Endothelial cell of umbilical vein (primary cell): ENCODE results near the gene NOL8. TPM values are rescaled to one million over a fixed set of nuclear protein-coding genes. Genes with fewer than 3 reads are reported as not detected.

Source experiments
- BruUV-seq: library from RNA; stranded (reverse); fragments of 400-500 nt; replicated peaks from 2 replicates; lab custom pipeline; 2021; lab: Mats Ljungman, UMichigan
- CTCF ChIA-PET: fragments of 300-600, 350-600 bp; sonication (Branson Sonifier 250); formaldehyde crosslinking; loops from one replicate; lab custom pipeline; 2021; ENCODE audit warnings: antibody characterized with exemption, inconsistent platforms; lab: Charles Lee
- POLR2A ChIA-PET: fragments of 300-600, 350-600 bp; sonication (Branson Sonifier 250); formaldehyde crosslinking; loops from one replicate; lab custom pipeline; 2021; ENCODE audit warnings: antibody characterized with exemption, inconsistent platforms; lab: Charles Lee
- DNase-seq: peaks from one replicate; pipeline ENCODE4 v3.0.0-alpha.2; 2011; ENCODE audit warnings: low read depth, low spot score
- FAIRE-seq: peaks from 2 replicates; lab custom pipeline; 2011; peaks lifted over from hg19 to GRCh38; lab: Jason Lieb, UNC
- H2AFZ ChIP-seq: 2 replicates; pipeline ENCODE4 v1.6.0; 2012; ENCODE audit warnings: low read depth, low read length, control low read depth, inconsistent platforms
- H3K27ac ChIP-seq: 2 replicates; pipeline ENCODE4 v1.5.1; 2011; ENCODE audit warnings: low read depth, mild to moderate bottlenecking, control low read depth, low read length, moderate library complexity; ENCODE audit not compliant: insufficient read depth
- H3K27me3 ChIP-seq, 2 experiments: 2 replicates each; pipeline versions ENCODE4 v1.6.0 to v1.6.1; 2011; ENCODE audit warnings: low read length in 2 of 2, mixed read lengths in 1 of 2; ENCODE audit not compliant: control insufficient read depth in 2 of 2, insufficient read depth in 2 of 2
- H3K36me3 ChIP-seq, 2 experiments: 2 replicates in 1 of 2; 3 replicates in 1 of 2; pipeline ENCODE4 v1.5.1; 2011; ENCODE audit warnings: low read length in 2 of 2, mild to moderate bottlenecking in 1 of 2, moderate library complexity in 1 of 2; ENCODE audit not compliant: control insufficient read depth in 2 of 2, insufficient read depth in 2 of 2; ENCODE audit errors: extremely low read depth in 1 of 2
- H3K4me1 ChIP-seq: 3 replicates; pipeline ENCODE4 v1.5.1; 2011; ENCODE audit warnings: mild to moderate bottlenecking, low read length; ENCODE audit not compliant: control insufficient read depth, insufficient read depth; ENCODE audit errors: extremely low read depth
- H3K4me2 ChIP-seq: 2 replicates; pipeline ENCODE4 v1.6.1; 2011; ENCODE audit warnings: low read length, control low read depth, mixed read lengths; ENCODE audit not compliant: insufficient read depth
- H3K4me3 ChIP-seq, 3 experiments: fragments of 200-600 bp in 1 of 3; sonication (generic), shearing (Covaris generic) in 1 of 3; replicated peaks in 1 of 3; 2 replicates each; pipeline ENCODE4 v1.5.1; 2011 to 2016; ENCODE audit warnings: control low read depth in 3 of 3, low read length in 3 of 3, mild to moderate bottlenecking in 2 of 3, inconsistent platforms in 1 of 3, low read depth in 1 of 3, moderate library complexity in 1 of 3; ENCODE audit not compliant: insufficient read depth in 1 of 3
- H3K79me2 ChIP-seq: 2 replicates; pipeline ENCODE4 v1.6.0; 2012; ENCODE audit warnings: low read length, inconsistent platforms; ENCODE audit not compliant: control insufficient read depth, insufficient read depth
- H3K9ac ChIP-seq: replicated peaks from 2 replicates; pipeline ENCODE3; 2011; ENCODE audit warnings: low read length, control low read depth; ENCODE audit not compliant: insufficient read depth; ENCODE audit errors: extremely low read depth
- H3K9me1 ChIP-seq: replicated peaks from 3 replicates; pipeline ENCODE4 v1.6.0; 2011; ENCODE audit warnings: mild to moderate bottlenecking, low read length; ENCODE audit not compliant: control insufficient read depth, insufficient read depth; ENCODE audit errors: extremely low read depth
- H3K9me3 ChIP-seq: replicated peaks from 2 replicates; pipeline ENCODE4 v1.5.1; 2012; ENCODE audit warnings: low read length, inconsistent platforms; ENCODE audit not compliant: control insufficient read depth, insufficient read depth
- H4K20me1 ChIP-seq: replicated peaks from 2 replicates; pipeline ENCODE3; 2011; ENCODE audit warnings: mild to moderate bottlenecking, low read length; ENCODE audit not compliant: control insufficient read depth, insufficient read depth; ENCODE audit errors: extremely low read depth
- CTCF ChIP-seq, 2 donors: IDR thresholded peaks; 1 replicate in 1 of 2; 2 replicates in 1 of 2; pipeline ENCODE4 v1.5.1; 2011; ENCODE audit warnings: low read length in 2 of 2, mild to moderate bottlenecking in 2 of 2, moderate library complexity in 2 of 2, control low read depth in 1 of 2, inconsistent platforms in 1 of 2, low read depth in 1 of 2; ENCODE audit not compliant: insufficient read depth in 1 of 2; ENCODE audit errors: extremely low read depth in 1 of 2
- EZH2 ChIP-seq: IDR thresholded peaks from 2 replicates; pipeline ENCODE4 v1.6.1; 2012; ENCODE audit warnings: borderline replicate concordance, low read depth, mild to moderate bottlenecking, moderate library complexity, low read length, inconsistent platforms; ENCODE audit not compliant: severe bottlenecking
- FOS ChIP-seq: IDR thresholded peaks from 2 replicates; pipeline ENCODE4 v1.6.1; 2011; ENCODE audit warnings: mild to moderate bottlenecking, low read length, moderate library complexity, borderline replicate concordance; ENCODE audit not compliant: insufficient read depth
- GATA2 ChIP-seq: IDR thresholded peaks from 2 replicates; pipeline ENCODE4 v1.7.0; 2011; ENCODE audit warnings: low read depth, mild to moderate bottlenecking, moderate library complexity, mixed read lengths, low read length; ENCODE audit not compliant: insufficient read length, insufficient read depth
- JUN ChIP-seq: IDR thresholded peaks from 2 replicates; pipeline ENCODE4 v1.6.1; 2011; ENCODE audit warnings: borderline replicate concordance, low read depth; ENCODE audit not compliant: insufficient read length, insufficient read depth
- MAX ChIP-seq: IDR thresholded peaks from 2 replicates; pipeline ENCODE4 v1.6.1; 2011; ENCODE audit not compliant: insufficient read depth, insufficient read length
- MYC ChIP-seq: IDR thresholded peaks from one replicate; pipeline ENCODE4 v1.6.1; 2011; ENCODE audit warnings: mild to moderate bottlenecking, low read depth, low read length
- POLR2A ChIP-seq: IDR thresholded peaks from 2 replicates; pipeline ENCODE4 v1.6.1; 2012; ENCODE audit warnings: low read depth, mild to moderate bottlenecking, control low read depth, low read length
- POLR2AphosphoS5 ChIP-seq: IDR thresholded peaks from 2 replicates; pipeline ENCODE4 v1.6.1; 2012; ENCODE audit warnings: low read depth, mild to moderate bottlenecking, control low read depth, low read length, moderate library complexity; ENCODE audit not compliant: insufficient read depth
- dilution Hi-C: fragments of 300-500 bp; cut with MboI; formaldehyde crosslinking; loops from one replicate; pipeline ENCODE4 v1.15.0; 2019; ENCODE audit warnings: low sequenced_read_pairs; ENCODE audit not compliant: extremely low pct_ligation_motif_present
- intact Hi-C: fragments of 100-400 bp; cut with micrococcal nuclease; formaldehyde crosslinking; loops from one replicate; pipeline ENCODE4 v1.10.0; 2022
- polyA plus RNA-seq, 4 experiments: library from polyadenylated mRNA; depleted of rRNA in 3 of 4; stranded (reverse) in 3 of 4; unstranded in 1 of 4; fragments of >200 nt; gene quantifications; 2 replicates each; pipeline versions ENCODE4 v1.2.1 to v1.2.3, GENCODE V29; 2011 to 2012; ENCODE audit warnings: missing spikeins in 1 of 4
- total RNA-seq: library from RNA; stranded (reverse); gene quantifications from 2 replicates; pipeline ENCODE4 v1.2.3, GENCODE V29; 2021

Gene NOL8
- total and polyA plus RNA-seq, 2 donors (not counting 3 experiments of a cell fraction or from before 2014, with no cell fraction given): 5.6 to 41.6 TPM

DNA sequence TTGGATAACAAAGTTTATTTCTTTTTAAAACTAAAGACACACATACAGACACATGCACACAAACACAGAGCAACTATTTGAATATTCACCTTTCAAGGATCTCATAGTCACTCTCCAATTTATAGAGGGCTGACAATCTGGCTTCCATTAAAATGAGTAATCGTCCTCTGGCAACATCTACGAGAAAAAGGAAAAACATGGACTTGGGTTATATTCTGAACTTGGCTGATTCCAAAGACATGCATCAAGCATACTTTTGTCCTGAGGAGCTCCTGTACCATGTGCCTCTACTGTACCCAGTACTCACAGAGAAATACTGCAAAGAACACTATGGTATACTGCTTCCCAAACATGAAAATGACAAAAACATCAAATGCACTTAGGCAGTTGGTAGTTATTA lies 47.0 kb downstream of the NOL8 start:
- H3K79me2 ChIP-seq: peaks cover 1% of the 10 kb centered on the region
- H3K4me1 ChIP-seq: no peaks in the 10 kb centered on the region
- H3K9me3 ChIP-seq: no peaks in the 10 kb centered on the region
- H3K4me3 ChIP-seq: no peak overlapping the region
- H3K27ac ChIP-seq: no peak overlapping the region
- ChIA-PET POLR2A (no interaction called here), CTCF (interaction anchor here (1.1 to 1.4 kb wide), 2 partner anchors 9 to 138 kb away, joined by 3 read pairs; no protein-coding TSS in a partner anchor)
- H4K20me1 ChIP-seq: no peaks in the 10 kb centered on the region
- peaks cover 30 to 50% of the 10 kb centered on the region in 2 experiments for H3K36me3 ChIP-seq
- H3K27me3 ChIP-seq: no peaks in the 10 kb centered on the region
- H3K9me1 ChIP-seq: no peaks in the 10 kb centered on the region
- dilution Hi-C loops (no loop called here), intact Hi-C loops (no loop called here)
- FAIRE-seq (no peak), DNase-seq (no peak)
- TF ChIP-seq CTCF (IDR thresholded peaks at IDR 0.05; ENCODE audit: extremely low read depth in 1 of 2, insufficient read depth in 1 of 2, low read depth in 1 of 2, low read length in 2 of 2): no peak
- TF ChIP-seq JUN: no peak
- no peak for TF ChIP-seq FOS
- no peak for TF ChIP-seq GATA2
- no peak for TF ChIP-seq MAX
- TF ChIP-seq POLR2A: no peak
- TF ChIP-seq POLR2AphosphoS5: no peak
- TF ChIP-seq MYC: no peak
- no peak for TF ChIP-seq EZH2
- no peak overlapping the region for H3K4me2 ChIP-seq
- BruUV-seq: no TSS peak
- H3K9ac ChIP-seq: no peak overlapping the region
- no peak overlapping the region for H2AFZ ChIP-seq
